ENCODE measurements around the gene NDUFAF3. TPM values are rescaled to one million over a fixed set of nuclear protein-coding genes. Genes with fewer than 3 reads are reported as not detected.

NDUFAF3 gene, protein sequence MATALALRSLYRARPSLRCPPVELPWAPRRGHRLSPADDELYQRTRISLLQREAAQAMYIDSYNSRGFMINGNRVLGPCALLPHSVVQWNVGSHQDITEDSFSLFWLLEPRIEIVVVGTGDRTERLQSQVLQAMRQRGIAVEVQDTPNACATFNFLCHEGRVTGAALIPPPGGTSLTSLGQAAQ
- total RNA-seq: 39.1 TPM

DNA sequence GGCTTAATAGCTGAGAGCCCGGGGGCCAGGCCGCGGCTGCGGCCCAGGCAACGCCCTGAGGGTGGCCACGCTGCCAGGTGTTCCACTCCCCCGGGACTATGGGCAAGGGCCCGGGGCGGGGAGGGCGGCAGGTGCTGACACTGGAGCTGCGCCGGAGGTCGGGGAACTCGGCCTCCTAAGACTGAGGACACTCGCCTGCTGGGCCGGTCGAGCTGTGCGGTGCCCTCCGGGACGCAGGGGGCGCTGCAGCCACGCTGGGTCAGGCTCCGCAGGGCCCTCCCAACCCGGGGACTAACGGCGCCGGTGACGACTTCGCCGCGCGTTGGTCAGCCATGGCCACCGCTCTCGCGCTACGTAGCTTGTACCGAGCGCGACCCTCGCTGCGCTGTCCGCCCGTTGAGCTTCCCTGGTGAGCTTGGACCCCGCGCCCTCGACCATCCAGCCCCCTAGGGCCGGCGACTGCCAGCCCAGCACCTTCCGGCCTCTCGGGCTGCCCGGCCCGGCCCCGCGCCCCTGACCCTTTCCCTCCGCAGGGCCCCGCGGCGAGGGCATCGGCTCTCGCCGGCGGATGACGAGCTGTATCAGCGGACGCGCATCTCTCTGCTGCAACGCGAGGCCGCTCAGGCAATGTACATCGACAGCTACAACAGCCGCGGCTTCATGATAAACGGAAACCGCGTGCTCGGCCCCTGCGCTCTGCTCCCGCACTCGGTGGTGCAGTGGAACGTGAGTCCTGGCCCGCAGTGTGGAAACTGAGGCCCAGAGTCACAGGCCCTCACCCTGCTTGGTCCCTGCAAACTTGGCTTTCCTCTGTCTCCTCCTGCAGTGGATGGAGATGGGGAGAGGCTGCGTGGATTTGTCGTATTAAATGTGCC, at the start of gene NDUFAF3:
TSS of gene NDUFAF3 (plus strand) at position 309 of the 875 bp plus-strand sequence. CDS start at position 333, 24 bp downstream.
- Histone ChIP-seq H3K9me3 (ENCODE audit: control insufficient read depth in 3 of 3, low read length in 3 of 3) (no peaks in the 10 kb centered on the region), H3K4me1 (ENCODE audit: control insufficient read depth in 3 of 3, insufficient read depth in 3 of 3, low read length in 3 of 3) (peaks cover 45 to 77% (median 60%) of the 10 kb centered on the region in 3 donors), H3K27ac (ENCODE audit: low read depth, low read length) (peak within 1 kb of the TSS; percentile 99), H3K27me3 (ENCODE audit: control insufficient read depth in 3 of 3, insufficient read depth in 3 of 3, low read length in 3 of 3) (no peaks in the 10 kb centered on the region), H3K4me3 (ENCODE audit: low read length in 3 of 3) (peak within 1 kb of the TSS; percentile 98 to 99 (median 98)), H3K9ac (ENCODE audit: low read depth in 1 of 3, low read length in 3 of 3) (peak within 1 kb of the TSS; percentile 97 to 99 (median 99)), H3K36me3 (ENCODE audit: control insufficient read depth in 3 of 3, insufficient read depth in 3 of 3, low read length in 3 of 3) (peaks cover 34 to 46% (median 42%) of the 10 kb centered on the region in 3 donors)

DNA sequence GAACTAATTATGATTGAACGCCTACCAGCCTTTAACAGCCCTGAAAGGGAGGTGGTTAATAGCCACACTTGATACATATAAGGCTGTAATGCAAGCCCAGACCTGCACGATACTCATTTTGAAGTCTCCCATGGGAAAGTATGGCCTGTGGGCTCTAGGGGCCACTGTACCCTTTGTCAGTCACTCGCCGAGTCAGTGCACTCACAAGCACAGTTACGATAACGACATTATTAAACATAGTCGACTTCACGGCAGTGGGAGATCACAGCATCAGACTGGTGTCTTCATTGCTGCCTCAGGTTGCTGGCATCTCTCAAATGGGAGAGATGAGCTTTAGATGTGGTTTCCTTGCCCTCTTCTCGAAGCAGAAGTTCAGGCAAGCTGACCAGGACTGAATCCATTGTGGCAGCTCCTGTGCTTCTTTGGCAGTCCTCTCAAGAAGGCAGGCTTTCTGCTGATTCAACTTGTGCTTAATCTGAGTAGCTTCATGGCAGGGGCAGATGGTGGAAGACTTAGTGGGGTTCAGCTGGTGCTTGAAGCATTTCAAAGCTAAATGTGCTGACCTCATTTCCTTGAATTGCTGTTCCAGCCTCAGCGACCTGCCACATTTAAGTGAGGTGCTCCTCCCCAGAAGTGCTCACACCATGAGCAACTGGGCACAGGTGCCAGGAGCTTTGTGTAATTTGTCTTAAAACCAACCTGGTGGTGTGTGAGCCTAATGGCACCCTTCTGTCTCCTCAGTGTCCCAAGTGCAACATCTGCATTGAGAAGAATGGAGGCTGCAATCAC, 47.7 kb upstream of the NDUFAF3 start:
- Histone ChIP-seq H3K36me3 (ENCODE audit: control insufficient read depth in 3 of 3, insufficient read depth in 3 of 3, low read length in 3 of 3) (peaks cover 64 to 88% (median 75%) of the 10 kb centered on the region in 3 donors), H3K4me1 (ENCODE audit: control insufficient read depth in 3 of 3, insufficient read depth in 3 of 3, low read length in 3 of 3) (peaks cover 0 to 2% (median 0%) of the 10 kb centered on the region in 3 donors), H3K27me3 (ENCODE audit: control insufficient read depth in 3 of 3, insufficient read depth in 3 of 3, low read length in 3 of 3) (no peaks in the 10 kb centered on the region), H3K27ac (ENCODE audit: low read depth, low read length) (no peak overlapping the region), H3K9me3 (ENCODE audit: control insufficient read depth in 3 of 3, low read length in 3 of 3) (no peaks in the 10 kb centered on the region), H3K9ac (ENCODE audit: low read depth in 1 of 3, low read length in 3 of 3) (no peak overlapping the region), H3K4me3 (ENCODE audit: low read length in 3 of 3) (no peak overlapping the region)

DNA sequence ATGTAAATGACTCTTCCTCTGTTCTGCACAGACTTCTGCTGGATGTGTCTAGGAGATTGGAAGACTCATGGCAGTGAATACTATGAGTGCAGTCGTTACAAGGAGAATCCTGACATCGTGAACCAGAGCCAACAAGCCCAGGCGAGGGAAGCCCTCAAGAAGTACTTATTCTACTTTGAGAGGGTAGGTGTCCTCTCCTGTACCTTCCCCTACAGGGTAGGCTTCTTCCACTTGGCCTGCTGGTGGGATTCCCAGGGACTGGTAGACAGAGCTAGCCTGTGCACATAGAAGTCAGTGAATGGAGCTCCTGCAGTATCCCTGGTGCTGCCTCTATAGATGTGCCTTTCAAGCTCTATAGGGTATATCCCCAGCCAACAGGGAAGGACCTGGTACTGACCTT, 42.5 kb upstream of the NDUFAF3 start:
- Histone ChIP-seq H3K4me1 (ENCODE audit: control insufficient read depth in 3 of 3, insufficient read depth in 3 of 3, low read length in 3 of 3) (no peaks in the 10 kb centered on the region), H3K27ac (ENCODE audit: low read depth, low read length) (no peak overlapping the region)

DNA sequence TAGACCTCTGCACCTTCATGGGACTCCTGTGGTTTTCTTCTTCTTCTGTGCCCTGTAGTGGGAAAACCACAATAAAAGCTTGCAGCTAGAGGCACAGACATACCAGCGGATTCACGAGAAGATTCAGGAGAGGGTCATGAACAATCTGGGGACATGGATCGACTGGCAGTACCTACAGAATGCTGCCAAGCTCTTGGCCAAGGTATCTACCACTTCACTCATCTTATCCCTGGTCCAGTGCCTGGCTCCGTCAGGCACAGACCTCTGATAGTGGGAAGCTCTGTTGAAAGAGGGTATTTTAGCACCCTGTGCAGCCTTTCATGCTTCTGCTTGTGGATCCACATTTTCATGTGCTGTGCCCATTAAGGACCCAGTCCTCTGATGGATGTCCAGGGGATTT, 41.6 kb upstream of the NDUFAF3 start:
- no peaks in the 10 kb centered on the region for H3K4me1 ChIP-seq (ENCODE audit: control insufficient read depth in 3 of 3, insufficient read depth in 3 of 3, low read length in 3 of 3)
- peaks cover 64 to 85% (median 74%) of the 10 kb centered on the region in 3 donors for H3K36me3 ChIP-seq (ENCODE audit: control insufficient read depth in 3 of 3, insufficient read depth in 3 of 3, low read length in 3 of 3)
- no peaks in the 10 kb centered on the region for H3K27me3 ChIP-seq (ENCODE audit: control insufficient read depth in 3 of 3, insufficient read depth in 3 of 3, low read length in 3 of 3)
- no peaks in the 10 kb centered on the region for H3K9me3 ChIP-seq (ENCODE audit: control insufficient read depth in 3 of 3, low read length in 3 of 3)
- no peak overlapping the region for H3K27ac ChIP-seq (ENCODE audit: low read depth, low read length)
- H3K4me3 ChIP-seq (ENCODE audit: low read length in 3 of 3): no peak overlapping the region
- no peak overlapping the region for H3K9ac ChIP-seq (ENCODE audit: low read depth in 1 of 3, low read length in 3 of 3)

More for the DNA sequence above, 42.5 kb upstream of the NDUFAF3 start:
- H3K9ac ChIP-seq (ENCODE audit: low read depth in 1 of 3, low read length in 3 of 3): no peak overlapping the region
- H3K36me3 ChIP-seq (ENCODE audit: control insufficient read depth in 3 of 3, insufficient read depth in 3 of 3, low read length in 3 of 3): peaks cover 66 to 89% (median 74%) of the 10 kb centered on the region in 3 donors
- H3K4me3 ChIP-seq (ENCODE audit: low read length in 3 of 3): no peak overlapping the region
- no peaks in the 10 kb centered on the region for H3K9me3 ChIP-seq (ENCODE audit: control insufficient read depth in 3 of 3, low read length in 3 of 3)
- no peaks in the 10 kb centered on the region for H3K27me3 ChIP-seq (ENCODE audit: control insufficient read depth in 3 of 3, insufficient read depth in 3 of 3, low read length in 3 of 3)

DNA sequence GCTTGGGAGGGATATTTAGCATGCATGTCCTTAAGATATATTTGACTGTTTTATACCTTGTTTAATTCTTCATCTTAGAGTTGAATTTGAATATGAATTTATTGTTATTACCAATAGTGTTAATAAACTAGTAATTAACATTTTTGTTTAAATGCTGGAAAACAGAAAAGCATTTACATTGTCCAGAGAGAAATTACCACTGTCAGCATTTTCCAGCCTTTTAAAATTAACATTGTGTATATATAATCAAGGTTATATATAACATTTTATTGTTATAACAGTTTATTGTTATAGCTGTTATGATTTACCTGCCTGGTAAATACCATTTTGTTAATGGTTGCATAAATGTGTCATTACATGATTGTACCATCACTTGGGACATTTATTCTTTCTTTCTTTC, 39.9 kb upstream of the NDUFAF3 start:
- Histone ChIP-seq H3K4me3 (ENCODE audit: low read length in 3 of 3) (no peak overlapping the region), H3K4me1 (ENCODE audit: control insufficient read depth in 3 of 3, insufficient read depth in 3 of 3, low read length in 3 of 3) (no peaks in the 10 kb centered on the region), H3K27ac (ENCODE audit: low read depth, low read length) (no peak overlapping the region), H3K9me3 (ENCODE audit: control insufficient read depth in 3 of 3, low read length in 3 of 3) (no peaks in the 10 kb centered on the region), H3K27me3 (ENCODE audit: control insufficient read depth in 3 of 3, insufficient read depth in 3 of 3, low read length in 3 of 3) (no peaks in the 10 kb centered on the region), H3K36me3 (ENCODE audit: control insufficient read depth in 3 of 3, insufficient read depth in 3 of 3, low read length in 3 of 3) (peaks cover 58 to 79% (median 76%) of the 10 kb centered on the region in 3 donors), H3K9ac (ENCODE audit: low read depth in 1 of 3, low read length in 3 of 3) (no peak overlapping the region)

DNA sequence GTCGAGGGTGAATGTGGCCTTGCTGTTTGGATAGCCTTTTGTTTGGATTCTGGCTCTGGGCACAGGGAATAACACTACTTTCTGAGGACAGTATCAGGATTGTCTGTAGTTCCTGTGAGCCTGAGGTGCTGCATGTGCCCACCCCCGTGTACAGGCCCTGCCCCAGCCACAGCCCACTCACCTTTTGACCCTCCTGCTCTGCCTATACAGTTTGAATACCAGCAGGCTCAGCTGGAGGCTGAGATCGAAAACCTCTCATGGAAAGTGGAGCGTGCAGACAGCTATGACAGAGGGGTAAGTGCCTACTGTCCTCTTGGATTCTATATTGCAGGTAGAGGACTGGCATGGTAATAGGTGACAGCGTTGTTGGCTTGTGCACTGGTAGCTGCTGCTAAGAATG, 39.2 kb upstream of the NDUFAF3 start:
- Histone ChIP-seq H3K9ac (ENCODE audit: low read depth in 1 of 3, low read length in 3 of 3) (no peak overlapping the region), H3K9me3 (ENCODE audit: control insufficient read depth in 3 of 3, low read length in 3 of 3) (no peaks in the 10 kb centered on the region), H3K4me1 (ENCODE audit: control insufficient read depth in 3 of 3, insufficient read depth in 3 of 3, low read length in 3 of 3) (no peaks in the 10 kb centered on the region), H3K4me3 (ENCODE audit: low read length in 3 of 3) (no peak overlapping the region), H3K36me3 (ENCODE audit: control insufficient read depth in 3 of 3, insufficient read depth in 3 of 3, low read length in 3 of 3) (peaks cover 54 to 73% (median 72%) of the 10 kb centered on the region in 3 donors), H3K27me3 (ENCODE audit: control insufficient read depth in 3 of 3, insufficient read depth in 3 of 3, low read length in 3 of 3) (no peaks in the 10 kb centered on the region), H3K27ac (ENCODE audit: low read depth, low read length) (no peak overlapping the region)

DNA sequence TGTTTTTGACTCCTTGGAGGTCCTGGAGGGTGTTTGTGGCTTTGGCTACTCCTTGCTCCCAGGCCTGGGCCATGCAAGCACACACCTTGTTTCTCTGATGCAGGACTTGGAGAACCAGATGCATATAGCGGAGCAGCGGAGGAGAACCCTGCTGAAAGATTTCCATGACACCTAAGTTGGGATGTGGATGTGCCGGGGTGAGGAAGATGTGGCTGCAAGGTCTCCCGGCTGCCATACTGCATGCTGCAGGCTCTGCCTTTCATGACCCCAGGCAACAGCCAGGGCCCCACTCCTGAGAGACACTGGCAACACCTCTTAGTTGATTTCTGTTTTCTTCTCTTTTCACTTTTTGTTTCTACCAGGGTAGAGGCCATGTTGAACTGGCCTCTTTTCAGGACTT, 38.8 kb upstream of the NDUFAF3 start:
- Histone ChIP-seq H3K4me3 (ENCODE audit: low read length in 3 of 3) (no peak overlapping the region), H3K36me3 (ENCODE audit: control insufficient read depth in 3 of 3, insufficient read depth in 3 of 3, low read length in 3 of 3) (peaks cover 54 to 69% (median 68%) of the 10 kb centered on the region in 3 donors), H3K27ac (ENCODE audit: low read depth, low read length) (no peak overlapping the region), H3K4me1 (ENCODE audit: control insufficient read depth in 3 of 3, insufficient read depth in 3 of 3, low read length in 3 of 3) (no peaks in the 10 kb centered on the region), H3K27me3 (ENCODE audit: control insufficient read depth in 3 of 3, insufficient read depth in 3 of 3, low read length in 3 of 3) (no peaks in the 10 kb centered on the region), H3K9me3 (ENCODE audit: control insufficient read depth in 3 of 3, low read length in 3 of 3) (no peaks in the 10 kb centered on the region), H3K9ac (ENCODE audit: low read depth in 1 of 3, low read length in 3 of 3) (no peak overlapping the region)

DNA sequence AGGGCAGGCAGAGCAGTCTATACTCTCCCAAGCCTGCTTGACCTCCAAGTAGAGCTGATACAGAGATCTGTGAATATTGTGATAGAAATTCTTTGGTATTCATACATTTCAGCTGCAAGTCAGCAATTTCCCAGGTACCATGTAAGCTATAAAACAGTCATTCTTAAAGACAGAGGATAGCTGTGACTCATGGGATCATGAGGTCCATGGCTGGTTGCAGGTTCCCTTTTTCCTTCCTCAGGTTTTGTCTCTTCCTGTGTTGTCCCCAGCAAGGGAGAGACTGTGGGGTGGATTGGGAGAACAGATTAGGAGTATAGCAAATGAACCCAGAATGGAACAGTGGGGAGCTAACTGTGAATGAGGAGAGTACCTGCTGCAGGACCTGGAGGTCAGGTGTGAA, 37.3 kb upstream of the NDUFAF3 start:
- Histone ChIP-seq H3K27me3 (ENCODE audit: control insufficient read depth in 3 of 3, insufficient read depth in 3 of 3, low read length in 3 of 3) (no peaks in the 10 kb centered on the region), H3K9me3 (ENCODE audit: control insufficient read depth in 3 of 3, low read length in 3 of 3) (no peaks in the 10 kb centered on the region), H3K4me1 (ENCODE audit: control insufficient read depth in 3 of 3, insufficient read depth in 3 of 3, low read length in 3 of 3) (peaks cover 8 to 9% (median 9%) of the 10 kb centered on the region in 3 donors), H3K36me3 (ENCODE audit: control insufficient read depth in 3 of 3, insufficient read depth in 3 of 3, low read length in 3 of 3) (peaks cover 44 to 60% (median 57%) of the 10 kb centered on the region in 3 donors), H3K9ac (ENCODE audit: low read depth in 1 of 3, low read length in 3 of 3) (peak overlapping the region in 1 of 3 donors; percentile 4), H3K27ac (ENCODE audit: low read depth, low read length) (no peak overlapping the region), H3K4me3 (ENCODE audit: low read length in 3 of 3) (no peak overlapping the region)

DNA sequence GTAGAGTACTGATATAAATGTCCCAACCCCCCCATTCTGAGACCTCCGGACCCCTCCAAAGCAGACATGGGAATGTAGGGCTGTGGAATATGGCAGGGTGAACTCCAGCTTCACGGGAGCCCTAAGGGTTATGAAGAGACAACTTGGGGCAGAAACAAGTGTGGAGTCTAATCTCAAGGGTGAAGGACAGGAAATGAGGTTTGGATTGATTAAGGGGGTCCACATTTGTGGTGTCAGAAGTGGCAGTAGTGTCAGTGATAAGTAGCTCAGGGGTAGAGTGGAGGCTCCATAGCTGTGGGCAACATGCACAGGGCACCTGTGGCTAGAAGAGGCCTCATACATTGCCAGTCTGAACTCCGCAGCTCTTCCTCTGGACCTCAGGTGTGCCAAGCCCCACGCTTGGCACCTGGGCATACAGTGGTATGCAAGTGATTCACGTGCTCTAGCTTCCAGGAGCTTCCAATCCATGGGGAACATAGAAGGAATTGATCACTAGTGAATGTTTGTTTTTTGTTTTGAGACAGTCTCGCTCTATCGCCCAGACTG, 36.0 kb upstream of the NDUFAF3 start:
- H3K27me3 ChIP-seq (ENCODE audit: control insufficient read depth in 3 of 3, insufficient read depth in 3 of 3, low read length in 3 of 3): no peaks in the 10 kb centered on the region
- H3K4me1 ChIP-seq (ENCODE audit: control insufficient read depth in 3 of 3, insufficient read depth in 3 of 3, low read length in 3 of 3): peaks cover 10 to 19% (median 13%) of the 10 kb centered on the region in 3 donors
- H3K36me3 ChIP-seq (ENCODE audit: control insufficient read depth in 3 of 3, insufficient read depth in 3 of 3, low read length in 3 of 3): peaks cover 35 to 51% (median 45%) of the 10 kb centered on the region in 3 donors
- no peaks in the 10 kb centered on the region for H3K9me3 ChIP-seq (ENCODE audit: control insufficient read depth in 3 of 3, low read length in 3 of 3)
- no peak overlapping the region for H3K27ac ChIP-seq (ENCODE audit: low read depth, low read length)
- H3K4me3 ChIP-seq (ENCODE audit: low read length in 3 of 3): no peak overlapping the region
- no peak overlapping the region for H3K9ac ChIP-seq (ENCODE audit: low read depth in 1 of 3, low read length in 3 of 3)
